Measurements from ENCODE around the gene RNF225. TPM values are rescaled to one million over a fixed set of nuclear protein-coding genes. Genes with fewer than 3 reads are reported as not detected.

The RNF225 gene
- total and polyA plus RNA-seq, 10 of the 15 experiments (the other 5 are each of a cell fraction or from before 2014, with no cell fraction given), result 0.27 to 0.28 TPM; not detected in 8

DNA sequence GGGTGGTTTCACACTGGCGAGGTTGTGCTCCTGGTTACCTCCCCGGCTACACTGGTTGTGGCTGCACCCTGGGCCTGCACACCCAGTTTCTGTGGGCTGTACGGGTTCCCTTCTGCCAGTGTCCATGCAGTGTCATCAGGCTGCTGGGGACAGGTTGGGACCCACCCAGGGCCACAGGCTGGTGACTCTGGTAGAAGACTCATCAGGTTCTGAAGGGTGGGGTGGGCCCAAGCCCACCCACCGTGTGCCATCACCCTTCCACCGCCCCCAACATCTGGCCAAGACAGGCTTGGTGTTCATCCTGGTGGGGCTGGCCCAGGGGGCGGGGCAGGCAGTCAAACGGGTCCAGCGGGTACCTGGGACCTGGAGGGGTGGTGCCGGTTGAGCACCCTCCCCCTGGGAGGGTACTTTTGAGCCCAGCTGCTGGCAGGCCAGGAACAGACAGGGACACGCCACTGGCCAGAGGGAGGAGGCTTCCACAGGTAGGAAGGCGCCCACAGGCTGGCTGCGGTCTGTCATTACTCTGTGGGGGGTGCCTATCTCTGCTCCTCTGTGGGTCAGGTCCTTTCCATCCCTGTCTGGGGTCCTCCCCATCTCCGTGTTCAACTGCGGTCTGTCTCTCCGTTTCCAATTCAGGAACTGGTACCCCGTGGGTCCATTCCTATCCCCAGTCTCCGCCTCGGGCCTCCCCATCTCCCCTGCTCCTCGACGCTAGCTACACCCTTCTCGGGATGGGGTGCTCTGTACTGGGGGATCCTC lies at the start of gene RNF225 (continued):
- TF ChIP-seq EGR1 (IDR thresholded peaks at IDR 0.05; ENCODE audit: borderline replicate concordance in 1 of 2, low read depth in 2 of 2, low read length in 2 of 2) (no peak), CREB1 (IDR thresholded peaks at IDR 0.05; ENCODE audit: low read depth) (no peak; the same call in 1 of the 2 replicates), KLF5 (IDR thresholded peaks at IDR 0.05; ENCODE audit: partially characterized antibody) (no peak), RUNX3 (IDR thresholded peaks at IDR 0.05; ENCODE audit: low read length) (peak; percentile 18; the same call in 1 of the 2 replicates), IKZF2 (IDR thresholded peaks at IDR 0.05) (no peak), POLR2A (IDR thresholded peaks at IDR 0.05; ENCODE audit: low read depth, low read length) (peak; percentile 48), MXI1 (IDR thresholded peaks at IDR 0.05; ENCODE audit: low read depth, low read length) (no peak), POU2F2 (IDR thresholded peaks at IDR 0.05; ENCODE audit: borderline replicate concordance, low read depth, low read length) (0 out of 3 replicates have a peak, but pooled peaks have one; percentile 21), SP1 (IDR thresholded peaks at IDR 0.05; ENCODE audit: low read depth, low read length) (no peak), NFYB (IDR thresholded peaks at IDR 0.05; ENCODE audit: insufficient read depth, low read depth, low read length) (no peak), MAX (IDR thresholded peaks at IDR 0.05; ENCODE audit: low read depth, low read length) (no peak), ASH2L (IDR thresholded peaks at IDR 0.05; ENCODE audit: borderline replicate concordance, low read depth) (no peak), YBX1 (IDR thresholded peaks at IDR 0.05) (no peak), HSF1 (IDR thresholded peaks at IDR 0.05; ENCODE audit: low read depth, low read length) (no peak), RCOR1 (conservative IDR thresholded peaks at IDR 0.05; ENCODE audit: low read depth, low read length) (no peak), PAX5 (IDR thresholded peaks at IDR 0.05; ENCODE audit: borderline replicate concordance, low read depth, low read length) (0 out of 2 replicates have a peak, but pooled peaks have one; percentile 9)
- TF ChIP-seq, protein P1, sequence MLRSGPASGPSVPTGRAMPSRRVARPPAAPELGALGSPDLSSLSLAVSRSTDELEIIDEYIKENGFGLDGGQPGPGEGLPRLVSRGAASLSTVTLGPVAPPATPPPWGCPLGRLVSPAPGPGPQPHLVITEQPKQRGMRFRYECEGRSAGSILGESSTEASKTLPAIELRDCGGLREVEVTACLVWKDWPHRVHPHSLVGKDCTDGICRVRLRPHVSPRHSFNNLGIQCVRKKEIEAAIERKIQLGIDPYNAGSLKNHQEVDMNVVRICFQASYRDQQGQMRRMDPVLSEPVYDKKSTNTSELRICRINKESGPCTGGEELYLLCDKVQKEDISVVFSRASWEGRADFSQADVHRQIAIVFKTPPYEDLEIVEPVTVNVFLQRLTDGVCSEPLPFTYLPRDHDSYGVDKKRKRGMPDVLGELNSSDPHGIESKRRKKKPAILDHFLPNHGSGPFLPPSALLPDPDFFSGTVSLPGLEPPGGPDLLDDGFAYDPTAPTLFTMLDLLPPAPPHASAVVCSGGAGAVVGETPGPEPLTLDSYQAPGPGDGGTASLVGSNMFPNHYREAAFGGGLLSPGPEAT (IDR thresholded peaks at IDR 0.05; ENCODE audit: low read depth), result no peak
